Uterus (tissue), 4 donors: ENCODE results near the gene WDR91. TPM values are rescaled to one million over a fixed set of nuclear protein-coding genes. Genes with fewer than 3 reads are reported as not detected.

Source experiments
- DNase-seq, 2 donors: peaks; one replicate each; pipeline ENCODE4 v3.0.0-alpha.2; 2019 to 2020
- H3K27ac ChIP-seq, 2 donors: fragments of 200-600 bp; sonication (generic); 1 replicate in 1 of 2; 2 replicates in 1 of 2; pipeline ENCODE4 v1.5.1; 2016 to 2018
- H3K27me3 ChIP-seq, 2 donors: fragments of 200-600 bp; sonication (generic); one replicate each; pipeline ENCODE4 v1.5.1; 2018 to 2019; ENCODE audit warnings: control low read depth in 1 of 2
- H3K36me3 ChIP-seq, 2 donors: fragments of 200-600 bp; sonication (generic); one replicate each; pipeline ENCODE4 v1.5.1; 2019; ENCODE audit warnings: control low read depth in 1 of 2
- H3K4me1 ChIP-seq, 2 donors: fragments of 200-600 bp; sonication (generic); one replicate each; pipeline ENCODE4 v1.5.1; 2018 to 2019; ENCODE audit warnings: control low read depth in 1 of 2
- H3K4me3 ChIP-seq, 2 donors: fragments of 200-600 bp; sonication (generic); 1 replicate in 1 of 2; 2 replicates in 1 of 2; pipeline ENCODE4 v1.5.1; 2018 to 2019; ENCODE audit warnings: mild to moderate bottlenecking in 1 of 2
- H3K9me3 ChIP-seq, 2 donors: fragments of 200-600 bp; sonication (generic); one replicate each; pipeline ENCODE4 v1.5.1; 2019; ENCODE audit warnings: control low read depth in 1 of 2
- POLR2A ChIP-seq, 2 donors: fragments of 450-650 bp; IDR thresholded peaks; one replicate each; pipeline ENCODE4 v1.6.1; 2016; ENCODE audit warnings: antibody characterized with exemption in 2 of 2, mild to moderate bottlenecking in 1 of 2, moderate library complexity in 1 of 2
- intact Hi-C: fragments of 100-400 bp; cut with DNase I; formaldehyde crosslinking; loops from one replicate; pipeline ENCODE4 v1.15.1; 2023; ENCODE audit warnings: low total_unique reads
- total RNA-seq, 4 donors: library from RNA; depleted of rRNA in 3 of 4; stranded (reverse); fragments of >200 nt in 3 of 4; gene quantifications; one replicate each; pipeline versions ENCODE4 v1.1.0 to v1.2.4, GENCODE V29; 2014 to 2023
- TF ChIP-seq, protein P1 (sequence below), 4 experiments: fragments of 200-600 bp in 2 of 4; fragments of 450-650 bp in 2 of 4; sonication (generic) in 2 of 4; IDR thresholded peaks; one replicate each; pipeline ENCODE4 v1.5.1; 2016 to 2019; ENCODE audit warnings: antibody characterized with exemption in 4 of 4, mild to moderate bottlenecking in 2 of 4, moderate library complexity in 1 of 4
- donor health status: DM: yes; HTN: yes; CAD: no.

WDR91 gene
- total RNA-seq, 4 donors from 2014 or later, result 11.8 to 33.2 (median 17.1) TPM

GRCh38 chr7:135160098-135160857, 51.0 kb downstream of the WDR91 start:
- intact Hi-C loops, result no loop called here
- no peak overlapping the region for H3K4me3 ChIP-seq
- H3K27ac ChIP-seq, result peak overlapping the region; percentile 50 to 74
- TF ChIP-seq, protein P1, sequence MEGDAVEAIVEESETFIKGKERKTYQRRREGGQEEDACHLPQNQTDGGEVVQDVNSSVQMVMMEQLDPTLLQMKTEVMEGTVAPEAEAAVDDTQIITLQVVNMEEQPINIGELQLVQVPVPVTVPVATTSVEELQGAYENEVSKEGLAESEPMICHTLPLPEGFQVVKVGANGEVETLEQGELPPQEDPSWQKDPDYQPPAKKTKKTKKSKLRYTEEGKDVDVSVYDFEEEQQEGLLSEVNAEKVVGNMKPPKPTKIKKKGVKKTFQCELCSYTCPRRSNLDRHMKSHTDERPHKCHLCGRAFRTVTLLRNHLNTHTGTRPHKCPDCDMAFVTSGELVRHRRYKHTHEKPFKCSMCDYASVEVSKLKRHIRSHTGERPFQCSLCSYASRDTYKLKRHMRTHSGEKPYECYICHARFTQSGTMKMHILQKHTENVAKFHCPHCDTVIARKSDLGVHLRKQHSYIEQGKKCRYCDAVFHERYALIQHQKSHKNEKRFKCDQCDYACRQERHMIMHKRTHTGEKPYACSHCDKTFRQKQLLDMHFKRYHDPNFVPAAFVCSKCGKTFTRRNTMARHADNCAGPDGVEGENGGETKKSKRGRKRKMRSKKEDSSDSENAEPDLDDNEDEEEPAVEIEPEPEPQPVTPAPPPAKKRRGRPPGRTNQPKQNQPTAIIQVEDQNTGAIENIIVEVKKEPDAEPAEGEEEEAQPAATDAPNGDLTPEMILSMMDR (IDR thresholded peaks at IDR 0.05), result no peak
- no peak for TF ChIP-seq POLR2A (IDR thresholded peaks at IDR 0.05)
- H3K4me1 ChIP-seq, result no peaks in the 10 kb centered on the region
- no peaks in the 10 kb centered on the region for H3K27me3 ChIP-seq
- H3K36me3 ChIP-seq, result no peaks in the 10 kb centered on the region
- no peak for DNase-seq
- H3K9me3 ChIP-seq, result no peaks in the 10 kb centered on the region

DNA sequence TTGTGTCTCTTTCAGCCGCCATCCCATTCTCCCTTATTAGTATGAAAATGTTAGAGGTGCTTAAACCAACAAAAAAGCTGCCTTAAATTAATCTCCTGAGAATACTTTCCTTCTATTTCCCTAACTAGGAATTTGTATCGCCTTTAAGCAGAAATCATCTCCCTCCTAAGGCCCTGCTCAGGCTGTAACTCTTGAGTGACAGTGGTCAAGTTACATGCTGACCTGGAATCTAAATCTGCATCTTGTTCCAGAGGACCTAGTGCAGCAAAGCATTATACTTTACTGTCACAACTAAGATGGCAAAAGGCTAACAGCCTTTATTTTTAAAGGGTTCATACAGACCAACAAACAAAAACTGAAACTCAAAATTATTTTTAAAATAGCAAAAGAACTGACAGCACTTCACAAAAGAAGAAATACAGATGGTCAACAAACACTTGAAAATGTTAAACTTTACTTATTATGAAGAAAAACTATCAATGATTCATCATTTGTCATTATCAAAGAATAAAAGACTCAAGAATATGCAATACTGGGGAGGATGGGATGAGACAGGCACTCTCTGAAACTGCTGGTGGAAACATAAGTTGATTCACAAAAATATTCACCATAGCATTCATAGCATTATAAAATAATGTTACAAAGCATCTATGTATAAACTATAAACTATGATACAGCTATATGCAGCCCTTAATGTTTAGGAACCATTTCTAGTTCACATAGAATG, 51.8 kb downstream of the WDR91 start:
- no peak for DNase-seq
- no peaks in the 10 kb centered on the region for H3K4me1 ChIP-seq
- intact Hi-C loops, result no loop called here
- H3K27ac ChIP-seq, result peak overlapping the region in 1 of 2 donors; percentile 74
- H3K27me3 ChIP-seq, result no peaks in the 10 kb centered on the region
- no peak overlapping the region for H3K4me3 ChIP-seq
- H3K9me3 ChIP-seq, result no peaks in the 10 kb centered on the region
- H3K36me3 ChIP-seq, result no peaks in the 10 kb centered on the region
- TF ChIP-seq, protein P1 (IDR thresholded peaks at IDR 0.05), result no peak
- TF ChIP-seq POLR2A (IDR thresholded peaks at IDR 0.05), result no peak

- no peaks in the 10 kb centered on the region for H3K9me3 ChIP-seq
- TF ChIP-seq, protein P1 (IDR thresholded peaks at IDR 0.05), result no peak
- TF ChIP-seq POLR2A (IDR thresholded peaks at IDR 0.05), result no peak
- DNase-seq, result no peak
- no peaks in the 10 kb centered on the region for H3K27me3 ChIP-seq
- peak overlapping the region in 1 of 2 donors; percentile 74 for H3K27ac ChIP-seq
- H3K4me3 ChIP-seq, result no peak overlapping the region
- intact Hi-C loops, result no loop called here
- no peaks in the 10 kb centered on the region for H3K4me1 ChIP-seq
- H3K36me3 ChIP-seq, result no peaks in the 10 kb centered on the region
Measured at GRCh38 chr7:135158874-135159273, 52.5 kb downstream of the WDR91 start.

GRCh38 chr7:135158141-135158655, 53.1 kb downstream of the WDR91 start:
- Histone ChIP-seq H3K9me3 (no peaks in the 10 kb centered on the region), H3K27me3 (no peaks in the 10 kb centered on the region), H3K4me3 (no peak overlapping the region), H3K27ac (no peak overlapping the region), H3K36me3 (no peaks in the 10 kb centered on the region), H3K4me1 (no peaks in the 10 kb centered on the region)
- intact Hi-C loops, result no loop called here
- TF ChIP-seq, protein P1 (IDR thresholded peaks at IDR 0.05), result no peak
- no peak for TF ChIP-seq POLR2A (IDR thresholded peaks at IDR 0.05)
- no peak for DNase-seq

GRCh38 chr7:135156290-135156689, 55.0 kb downstream of the WDR91 start:
- no peaks in the 10 kb centered on the region for H3K36me3 ChIP-seq
- no peaks in the 10 kb centered on the region for H3K27me3 ChIP-seq
- no peak overlapping the region for H3K4me3 ChIP-seq
- H3K9me3 ChIP-seq, result no peaks in the 10 kb centered on the region
- TF ChIP-seq, protein P1 (IDR thresholded peaks at IDR 0.05), result no peak
- no peak overlapping the region for H3K27ac ChIP-seq
- intact Hi-C loops, result no loop called here
- DNase-seq, result no peak
- H3K4me1 ChIP-seq, result no peaks in the 10 kb centered on the region
